K562 (cell line): ENCODE data around the gene SPHKAP. TPM values are rescaled to one million over a fixed set of nuclear protein-coding genes. Genes with fewer than 3 reads are reported as not detected.

Experiments used
- ATAC-seq: fragments of 200-7000 bp; cut with Tn5 transposase; 3 replicates; pipeline ENCODE4 v1.9.1; 2020; ENCODE audit warnings: moderate library complexity
- BruUV-seq: library from RNA; stranded (reverse); fragments of 400-500 nt; replicated peaks from 2 replicates; lab custom pipeline; 2021; lab: Mats Ljungman, UMichigan
- CTCF ChIA-PET: fragments of 300-600 bp; formaldehyde crosslinking; extraction: SDS; loops from one replicate; lab custom pipeline; 2021; ENCODE audit warnings: low intra/inter-chr PET ratio; lab: Yijun Ruan, JAX
- POLR2A ChIA-PET: fragments of 300-600, 350-650 bp; sonication (Branson Sonifier 250); formaldehyde crosslinking; extraction: SDS; loops from one replicate; lab custom pipeline; 2021; ENCODE audit warnings: antibody characterized with exemption, inconsistent platforms; lab: Yijun Ruan, JAX
- DNase-seq, 4 experiments: peaks; one replicate each; pipeline versions ENCODE4 v3.0.0 to v3.0.0-alpha.2; 2011 to 2018; ENCODE audit warnings: low spot score in 3 of 4, mixed read lengths in 3 of 4; ENCODE audit errors: extremely low read depth in 1 of 4
- FAIRE-seq: peaks from 2 replicates; lab custom pipeline; 2011; peaks lifted over from hg19 to GRCh38; lab: Jason Lieb, UNC
- H2AFZ ChIP-seq: 2 replicates; pipeline ENCODE4 v1.6.0; 2011; ENCODE audit warnings: low read depth, low read length, control low read depth, inconsistent platforms
- H3K27ac ChIP-seq: fragments of 200-600 bp; 3 replicates; pipeline ENCODE4 v1.8.0; 2011; ENCODE audit warnings: low read depth, mild to moderate bottlenecking, control low read depth, inconsistent platforms, low read length, moderate library complexity, mixed read lengths; ENCODE audit errors: extremely low read depth
- H3K27me3 ChIP-seq, 2 experiments: fragments of 300-600 bp in 1 of 2; 2 replicates in 1 of 2; 3 replicates in 1 of 2; pipeline versions ENCODE4 v1.6.0 to v1.8.0; 2011; ENCODE audit warnings: inconsistent platforms in 2 of 2, low read length in 2 of 2, mild to moderate bottlenecking in 1 of 2, mixed read lengths in 1 of 2, moderate library complexity in 1 of 2; ENCODE audit not compliant: control insufficient read depth in 2 of 2, insufficient read depth in 2 of 2
- H3K36me3 ChIP-seq: fragments of 300-600 bp; 3 replicates; pipeline ENCODE4 v1.8.0; 2011; ENCODE audit warnings: mild to moderate bottlenecking, low read length, inconsistent platforms; ENCODE audit not compliant: control insufficient read depth, insufficient read depth
- H3K4me1 ChIP-seq, 2 experiments: fragments of 200-600 bp in 1 of 2; replicated peaks in 1 of 2; 2 replicates in 1 of 2; 3 replicates in 1 of 2; pipeline versions ENCODE4 v1.5.1 to v1.8.0; 2011; ENCODE audit warnings: inconsistent platforms in 2 of 2, low read length in 2 of 2, mild to moderate bottlenecking in 1 of 2, mixed read lengths in 1 of 2, moderate library complexity in 1 of 2; ENCODE audit not compliant: control insufficient read depth in 2 of 2, insufficient read depth in 2 of 2
- H3K4me2 ChIP-seq: 2 replicates; pipeline ENCODE4 v1.6.1; 2011; ENCODE audit warnings: low read length, control low read depth, inconsistent platforms, mixed read lengths; ENCODE audit not compliant: insufficient read depth
- H3K4me3 ChIP-seq: fragments of 200-600 bp; sonication (generic), shearing (Covaris generic); 2 replicates; pipeline ENCODE4 v1.5.1; 2016; ENCODE audit warnings: control low read depth, inconsistent platforms
- H3K79me2 ChIP-seq: fragments of 200-600 bp; 3 replicates; pipeline ENCODE4 v1.8.0; 2011; ENCODE audit warnings: low read length, inconsistent platforms; ENCODE audit not compliant: control insufficient read depth, insufficient read depth
- H3K9ac ChIP-seq, 2 experiments: 2 replicates each; pipeline versions ENCODE4 v1.6.0 to v1.6.1; 2011; ENCODE audit warnings: low read depth in 2 of 2, low read length in 2 of 2, control low read depth in 1 of 2, inconsistent platforms in 1 of 2, mild to moderate bottlenecking in 1 of 2, mixed read lengths in 1 of 2; ENCODE audit not compliant: insufficient read depth in 1 of 2
- H3K9me1 ChIP-seq: one replicate; pipeline ENCODE4 v1.6.0; 2011; ENCODE audit warnings: inconsistent platforms, mild to moderate bottlenecking, low read length, moderate library complexity; ENCODE audit not compliant: control insufficient read depth, insufficient read depth
- H3K9me3 ChIP-seq: replicated peaks from 2 replicates; pipeline ENCODE4 v1.5.1; 2011; ENCODE audit warnings: low read depth, low read length, inconsistent platforms; ENCODE audit not compliant: control insufficient read depth, insufficient read depth
- H4K20me1 ChIP-seq: replicated peaks from 2 replicates; pipeline ENCODE4 v1.6.1; 2011; ENCODE audit warnings: low read length, inconsistent platforms, mixed read lengths; ENCODE audit not compliant: control insufficient read depth, insufficient read depth
- CCAR2 ChIP-seq: fragments of 200-400 bp; formaldehyde crosslinking; IDR thresholded peaks from 2 replicates; pipeline ENCODE4 v1.6.1; 2017; ENCODE audit warnings: mild to moderate bottlenecking, low read depth, low read length
- FOXK2 ChIP-seq, 2 experiments: fragments of 450-650 bp; IDR thresholded peaks in 1 of 2; conservative IDR thresholded peaks in 1 of 2; 2 replicates each; pipeline ENCODE4 v1.6.1; 2016; ENCODE audit warnings: low read depth in 2 of 2, mild to moderate bottlenecking in 1 of 2
- FUS ChIP-seq: fragments of 200-400 bp; formaldehyde crosslinking; optimal IDR thresholded peaks from 2 replicates; pipeline ENCODE3; 2017; ENCODE audit warnings: low read depth, low read length
- POLR2AphosphoS5 ChIP-seq: IDR thresholded peaks from 2 replicates; pipeline ENCODE4 v1.6.1; 2011; ENCODE audit warnings: mild to moderate bottlenecking, low read depth, low read length, moderate library complexity; ENCODE audit not compliant: control insufficient read depth, insufficient read depth
- RERE ChIP-seq: sonication (generic); formaldehyde crosslinking; IDR thresholded peaks from 2 replicates; pipeline ENCODE4 v1.8.0; 2023; ENCODE audit warnings: missing genetic modification reagents, mild to moderate bottlenecking, borderline replicate concordance
- SMAD2 ChIP-seq: fragments of 150-350 bp; IDR thresholded peaks from 2 replicates; pipeline ENCODE4 v1.6.1; 2014; ENCODE audit warnings: low read depth, mild to moderate bottlenecking, low read length
- TARDBP ChIP-seq: fragments of 450-650 bp; IDR thresholded peaks from 2 replicates; pipeline ENCODE4 v1.6.1; 2016
- ZNF707 ChIP-seq: fragments of 250-450 bp; sonication (Bioruptor Pico); conservative IDR thresholded peaks from 2 replicates; pipeline ENCODE4 v1.8.0; 2022; ENCODE audit warnings: inconsistent platforms, mild to moderate bottlenecking, moderate library complexity
- WGBS: fragments of 100-300 bp; shearing (Covaris generic); methylation state at CpG from one replicate; pipeline ENCODE4 v1.1.6; 2016; ENCODE audit warnings: low coverage, mixed read lengths; ENCODE audit not compliant: insufficient coverage; ENCODE audit errors: missing lambda C conversion rate; 5-methylcytosine and 5-hydroxymethylcytosine counted together
- in situ Hi-C: fragments of 300-500 bp; cut with MboI; formaldehyde crosslinking; loops from 4 replicates; pipeline ENCODE4 v1.15.0; 2018; ENCODE audit warnings: inconsistent platforms, mixed read lengths
- intact Hi-C: fragments of 100-400 bp; cut with micrococcal nuclease; formaldehyde crosslinking; loops from 2 replicates; pipeline ENCODE4 v1.14.2; 2022
- polyA plus RNA-seq, 8 experiments: library from polyadenylated mRNA; depleted of rRNA in 4 of 8; stranded (reverse) in 5 of 8; unstranded in 3 of 8; fragments of >200 nt; fragmentation: Nextera tagmentation in 2 of 8; fragmentation: Illumina TruSeq in 1 of 8; extraction: Ambion mirVana in 2 of 8; extraction: Trizol in 1 of 8; gene quantifications; 2 replicates each; pipeline versions ENCODE4 v1.2.1 to v1.2.3, GENCODE V29; 2011 to 2014; ENCODE audit warnings: inconsistent platforms in 1 of 8, missing spikeins in 1 of 8
- total RNA-seq, 7 experiments: library from RNA; depleted of rRNA in 6 of 7; stranded (reverse); fragments of >200 nt in 6 of 7; fragmentation: Illumina TruSeq in 2 of 7; extraction: Trizol in 2 of 7; gene quantifications; 2 replicates each; pipeline versions ENCODE4 v1.2.1 to v1.2.3, GENCODE V29; 2011 to 2021; ENCODE audit warnings: low replicate concordance in 1 of 7
- TF ChIP-seq, protein P1 (sequence below), 3 experiments: fragments of 200-800 bp in 1 of 3; fragments of 250-450 bp in 1 of 3; fragments of 450-650 bp in 1 of 3; sonication (Bioruptor Pico) in 1 of 3; sonication (Bioruptor generic) in 1 of 3; formaldehyde crosslinking in 1 of 3; IDR thresholded peaks; 2 replicates each; pipeline versions ENCODE4 v1.6.1 to v1.8.0; 2016 to 2022; ENCODE audit warnings: mild to moderate bottlenecking in 2 of 3, missing genetic modification characterization in 2 of 3, missing compliant biosample characterization in 1 of 3, moderate library complexity in 1 of 3
- TF ChIP-seq, protein P2 (sequence below): conservative IDR thresholded peaks from 2 replicates; pipeline ENCODE4 v1.6.1; 2011; ENCODE audit warnings: low read depth, mild to moderate bottlenecking, low read length; ENCODE audit not compliant: control insufficient read depth

Gene SPHKAP
- total and polyA plus RNA-seq, 9 of the 15 experiments (the other 6 are each of a cell fraction or from before 2014, with no cell fraction given), result not detected

DNA sequence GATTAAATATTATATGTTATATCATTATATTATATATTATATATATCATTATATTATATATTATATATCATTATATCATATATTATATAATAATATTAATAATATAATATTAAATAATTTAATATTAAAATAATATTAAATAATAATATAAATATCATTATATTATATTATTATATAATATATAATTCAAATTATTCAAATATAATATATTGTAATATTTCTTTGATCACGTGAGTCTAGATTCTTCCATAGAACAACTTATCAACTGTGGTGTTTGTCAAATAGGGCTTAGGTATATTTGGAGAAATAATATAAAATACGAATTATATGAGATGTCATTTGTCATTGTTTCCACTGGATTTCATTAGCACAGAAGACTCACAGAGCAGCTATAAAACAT is 77.3 kb downstream of the SPHKAP start (continued):
- TF ChIP-seq, protein P1, sequence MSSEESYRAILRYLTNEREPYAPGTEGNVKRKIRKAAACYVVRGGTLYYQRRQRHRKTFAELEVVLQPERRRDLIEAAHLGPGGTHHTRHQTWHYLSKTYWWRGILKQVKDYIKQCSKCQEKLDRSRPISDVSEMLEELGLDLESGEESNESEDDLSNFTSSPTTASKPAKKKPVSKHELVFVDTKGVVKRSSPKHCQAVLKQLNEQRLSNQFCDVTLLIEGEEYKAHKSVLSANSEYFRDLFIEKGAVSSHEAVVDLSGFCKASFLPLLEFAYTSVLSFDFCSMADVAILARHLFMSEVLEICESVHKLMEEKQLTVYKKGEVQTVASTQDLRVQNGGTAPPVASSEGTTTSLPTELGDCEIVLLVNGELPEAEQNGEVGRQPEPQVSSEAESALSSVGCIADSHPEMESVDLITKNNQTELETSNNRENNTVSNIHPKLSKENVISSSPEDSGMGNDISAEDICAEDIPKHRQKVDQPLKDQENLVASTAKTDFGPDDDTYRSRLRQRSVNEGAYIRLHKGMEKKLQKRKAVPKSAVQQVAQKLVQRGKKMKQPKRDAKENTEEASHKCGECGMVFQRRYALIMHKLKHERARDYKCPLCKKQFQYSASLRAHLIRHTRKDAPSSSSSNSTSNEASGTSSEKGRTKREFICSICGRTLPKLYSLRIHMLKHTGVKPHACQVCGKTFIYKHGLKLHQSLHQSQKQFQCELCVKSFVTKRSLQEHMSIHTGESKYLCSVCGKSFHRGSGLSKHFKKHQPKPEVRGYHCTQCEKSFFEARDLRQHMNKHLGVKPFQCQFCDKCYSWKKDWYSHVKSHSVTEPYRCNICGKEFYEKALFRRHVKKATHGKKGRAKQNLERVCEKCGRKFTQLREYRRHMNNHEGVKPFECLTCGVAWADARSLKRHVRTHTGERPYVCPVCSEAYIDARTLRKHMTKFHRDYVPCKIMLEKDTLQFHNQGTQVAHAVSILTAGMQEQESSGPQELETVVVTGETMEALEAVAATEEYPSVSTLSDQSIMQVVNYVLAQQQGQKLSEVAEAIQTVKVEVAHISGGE (CRISPR knock-in tag; IDR thresholded peaks at IDR 0.05), result no peak
- TF ChIP-seq CCAR2, result no peak
- TF ChIP-seq POLR2AphosphoS5, result no peak
- TF ChIP-seq, all 486 proteins: peak for 0

DNA sequence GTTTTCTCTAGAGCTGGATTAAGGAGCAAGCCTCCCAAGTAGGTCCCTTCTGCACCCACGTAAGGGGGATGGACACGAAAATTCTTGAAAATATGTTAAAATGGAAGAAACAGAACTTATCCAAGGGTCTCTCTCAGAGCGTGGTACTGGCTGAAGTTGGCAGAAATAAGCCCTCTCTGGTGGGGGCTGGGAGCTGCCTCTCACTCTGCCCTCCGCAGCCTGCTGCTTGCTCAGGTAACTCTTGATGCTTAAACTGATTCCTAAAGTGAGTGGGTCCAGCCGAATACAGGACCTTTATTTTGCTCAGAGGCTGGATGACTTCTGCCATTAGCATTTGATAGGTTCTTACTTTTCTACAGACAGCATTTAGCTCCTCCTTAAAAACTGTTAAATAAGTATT is 78.1 kb downstream of the SPHKAP start:
- Histone ChIP-seq H4K20me1 (no peaks in the 10 kb centered on the region), H3K4me3 (no peak overlapping the region), H3K9ac (no peak overlapping the region), H3K4me1 (no peaks in the 10 kb centered on the region), H3K9me3 (no peaks in the 10 kb centered on the region), H3K27me3 (no peaks in the 10 kb centered on the region), H3K9me1 (no peaks in the 10 kb centered on the region), H2AFZ (no peak overlapping the region), H3K4me2 (no peak overlapping the region), H3K36me3 (no peaks in the 10 kb centered on the region), H3K27ac (no peak overlapping the region), H3K79me2 (no peaks in the 10 kb centered on the region)
- TF ChIP-seq FUS (no peak), ZNF707 (CRISPR knock-in tag) (no peak), SMAD2 (no peak), RERE (CRISPR knock-in tag) (no peak), TARDBP (no peak), FOXK2 (conservative IDR thresholded peaks at IDR 0.05 in 1 of 2, IDR thresholded peaks at IDR 0.05 in 1 of 2; ENCODE audit: low read depth in 2 of 2) (no peak)
- TF ChIP-seq, protein P2, sequence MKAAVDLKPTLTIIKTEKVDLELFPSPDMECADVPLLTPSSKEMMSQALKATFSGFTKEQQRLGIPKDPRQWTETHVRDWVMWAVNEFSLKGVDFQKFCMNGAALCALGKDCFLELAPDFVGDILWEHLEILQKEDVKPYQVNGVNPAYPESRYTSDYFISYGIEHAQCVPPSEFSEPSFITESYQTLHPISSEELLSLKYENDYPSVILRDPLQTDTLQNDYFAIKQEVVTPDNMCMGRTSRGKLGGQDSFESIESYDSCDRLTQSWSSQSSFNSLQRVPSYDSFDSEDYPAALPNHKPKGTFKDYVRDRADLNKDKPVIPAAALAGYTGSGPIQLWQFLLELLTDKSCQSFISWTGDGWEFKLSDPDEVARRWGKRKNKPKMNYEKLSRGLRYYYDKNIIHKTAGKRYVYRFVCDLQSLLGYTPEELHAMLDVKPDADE, result no peak
- BruUV-seq, result no TSS peak
- ChIA-PET CTCF (no interaction called here), POLR2A (no interaction called here)
- intact Hi-C loops (no loop called here), in situ Hi-C loops (no loop called here)
- no peak for DNase-seq
- WGBS, result 0% methylated on average over 5 of the region's 5 CpGs
- no peak for ATAC-seq
- no peak for FAIRE-seq
